CD14-positive monocyte (primary cell): ENCODE results near the gene CAMTA1. TPM values are rescaled to one million over a fixed set of nuclear protein-coding genes. Genes with fewer than 3 reads are reported as not detected.
"Not testable (repeated sequence)": the region's sequence is repeated elsewhere in the genome, so short reads cannot be mapped to it uniquely, and the experiment has no call there.

Source experiments
- DNase-seq, 3 donors: peaks; one replicate each; pipeline ENCODE4 v3.0.0-alpha.2; 2011 to 2022
- H2AFZ ChIP-seq: 2 replicates; pipeline ENCODE4 v1.6.0; 2012; ENCODE audit warnings: mild to moderate bottlenecking, low read depth, low read length, inconsistent platforms; ENCODE audit not compliant: insufficient read depth, poor library complexity, severe bottlenecking
- H3K27ac ChIP-seq, 2 donors: 1 replicate in 1 of 2; 2 replicates in 1 of 2; pipeline ENCODE4 v1.5.1; 2012 to 2013; ENCODE audit warnings: low read length in 2 of 2, control low read depth in 1 of 2, inconsistent platforms in 1 of 2, low read depth in 1 of 2, mild to moderate bottlenecking in 1 of 2
- H3K27me3 ChIP-seq, 2 donors: one replicate each; pipeline versions ENCODE4 v1.6.0 to v1.6.1; 2011 to 2013; ENCODE audit warnings: low read length in 2 of 2; ENCODE audit not compliant: control insufficient read depth in 2 of 2, insufficient read depth in 2 of 2
- H3K36me3 ChIP-seq, 2 donors: replicated peaks in 1 of 2; 1 replicate in 1 of 2; 2 replicates in 1 of 2; pipeline versions ENCODE4 v1.5.1 to v1.6.1; 2012 to 2013; ENCODE audit warnings: low read length in 2 of 2, control low read depth in 1 of 2, inconsistent platforms in 1 of 2, mild to moderate bottlenecking in 1 of 2; ENCODE audit not compliant: insufficient read depth in 2 of 2, control insufficient read depth in 1 of 2
- H3K4me1 ChIP-seq, 2 donors: 1 replicate in 1 of 2; 2 replicates in 1 of 2; pipeline versions ENCODE4 v1.5.1 to v1.6.1; 2012 to 2013; ENCODE audit warnings: low read length in 2 of 2, control low read depth in 1 of 2, inconsistent platforms in 1 of 2, mild to moderate bottlenecking in 1 of 2, moderate library complexity in 1 of 2; ENCODE audit not compliant: insufficient read depth in 2 of 2, control insufficient read depth in 1 of 2
- H3K4me2 ChIP-seq: replicated peaks from 2 replicates; pipeline ENCODE3; 2012; ENCODE audit warnings: low read length, moderate library complexity, mild to moderate bottlenecking; ENCODE audit not compliant: poor library complexity, severe bottlenecking; ENCODE audit errors: extremely low read depth
- H3K4me3 ChIP-seq, 3 experiments: fragments of 200-600 bp in 1 of 3; sonication (generic) in 1 of 3; replicated peaks in 1 of 3; 1 replicate in 2 of 3; 2 replicates in 1 of 3; pipeline ENCODE4 v1.5.1; 2011 to 2013; ENCODE audit warnings: low read length in 3 of 3, mild to moderate bottlenecking in 3 of 3, control low read depth in 2 of 3, low read depth in 2 of 3, inconsistent platforms in 1 of 3, moderate library complexity in 1 of 3
- H3K79me2 ChIP-seq: 2 replicates; pipeline ENCODE4 v1.6.0; 2012; ENCODE audit warnings: mild to moderate bottlenecking, control low read depth, inconsistent platforms, low read length, moderate library complexity; ENCODE audit not compliant: insufficient read depth
- H3K9ac ChIP-seq: 2 replicates; pipeline ENCODE4 v1.6.0; 2017; ENCODE audit warnings: low read length, mild to moderate bottlenecking; ENCODE audit not compliant: insufficient read depth, poor library complexity, severe bottlenecking
- H3K9me3 ChIP-seq, 2 donors: replicated peaks in 1 of 2; 1 replicate in 1 of 2; 2 replicates in 1 of 2; pipeline versions ENCODE4 v1.5.1 to v1.6.1; 2012 to 2013; ENCODE audit warnings: low read length in 2 of 2, control low read depth in 1 of 2; ENCODE audit not compliant: control insufficient read depth in 1 of 2, insufficient read depth in 1 of 2
- H4K20me1 ChIP-seq: 2 replicates; pipeline ENCODE4 v1.6.0; 2012; ENCODE audit warnings: mild to moderate bottlenecking, low read length, control low read depth, moderate library complexity; ENCODE audit not compliant: insufficient read depth
- H3K27ac Mint-ChIP-seq, 7 donors: one replicate each; pipeline ENCODE4 v1.8.0; 2020; ENCODE audit warnings: mild to moderate bottlenecking in 7 of 7, mixed read lengths in 7 of 7, moderate library complexity in 6 of 7, inconsistent platforms in 2 of 7
- H3K27me3 Mint-ChIP-seq, 3 donors: one replicate each; pipeline ENCODE4 v1.8.0; 2021 to 2022; ENCODE audit warnings: low read depth in 3 of 3, mild to moderate bottlenecking in 3 of 3, mixed read lengths in 3 of 3, moderate library complexity in 3 of 3, inconsistent platforms in 1 of 3
- H3K36me3 Mint-ChIP-seq, 2 donors: one replicate each; pipeline ENCODE4 v1.8.0; 2020; ENCODE audit warnings: mixed read lengths in 2 of 2, inconsistent platforms in 1 of 2, mild to moderate bottlenecking in 1 of 2
- H3K4me1 Mint-ChIP-seq: one replicate; pipeline ENCODE4 v1.8.0; 2020; ENCODE audit warnings: mild to moderate bottlenecking, mixed read lengths
- H3K4me3 Mint-ChIP-seq, 2 donors: one replicate each; pipeline ENCODE4 v1.8.0; 2020; ENCODE audit warnings: mild to moderate bottlenecking in 2 of 2, mixed read lengths in 2 of 2, moderate library complexity in 1 of 2
- H3K9me3 Mint-ChIP-seq, 7 donors: one replicate each; pipeline ENCODE4 v1.8.0; 2020 to 2022; ENCODE audit warnings: mixed read lengths in 7 of 7, mild to moderate bottlenecking in 6 of 7, moderate library complexity in 6 of 7, inconsistent platforms in 2 of 7
- CTCF ChIP-seq: fragments of 200-600 bp; IDR thresholded peaks from one replicate; pipeline ENCODE4 v1.8.0; 2022; ENCODE audit warnings: antibody characterized with exemption, mild to moderate bottlenecking
- WGBS: methylation state at CpG from one replicate; pipeline ENCODE4 v1.1.5; 2013; ENCODE audit warnings: missing lambda C conversion rate; ENCODE audit not compliant: insufficient coverage; 5-methylcytosine and 5-hydroxymethylcytosine counted together
- intact Hi-C, 2 donors: fragments of 100-400 bp; cut with micrococcal nuclease; formaldehyde crosslinking; loops; one replicate each; pipeline versions ENCODE4 v1.15.0 to v1.15.1; 2023
- polyA plus RNA-seq, 3 donors: library from polyadenylated mRNA; depleted of rRNA in 1 of 3; unstranded in 2 of 3; stranded (reverse) in 1 of 3; fragments of 300-500 nt in 2 of 3; fragments of >200 nt in 1 of 3; fragmentation: Illumina TruSeq in 2 of 3; gene quantifications; 1 replicate in 2 of 3; 2 replicates in 1 of 3; pipeline ENCODE4 v1.2.3, GENCODE V29; 2012 to 2021

Gene CAMTA1
- polyA plus RNA-seq, 3 donors, result 52.0 to 89.6 (median 78.3) TPM

DNA sequence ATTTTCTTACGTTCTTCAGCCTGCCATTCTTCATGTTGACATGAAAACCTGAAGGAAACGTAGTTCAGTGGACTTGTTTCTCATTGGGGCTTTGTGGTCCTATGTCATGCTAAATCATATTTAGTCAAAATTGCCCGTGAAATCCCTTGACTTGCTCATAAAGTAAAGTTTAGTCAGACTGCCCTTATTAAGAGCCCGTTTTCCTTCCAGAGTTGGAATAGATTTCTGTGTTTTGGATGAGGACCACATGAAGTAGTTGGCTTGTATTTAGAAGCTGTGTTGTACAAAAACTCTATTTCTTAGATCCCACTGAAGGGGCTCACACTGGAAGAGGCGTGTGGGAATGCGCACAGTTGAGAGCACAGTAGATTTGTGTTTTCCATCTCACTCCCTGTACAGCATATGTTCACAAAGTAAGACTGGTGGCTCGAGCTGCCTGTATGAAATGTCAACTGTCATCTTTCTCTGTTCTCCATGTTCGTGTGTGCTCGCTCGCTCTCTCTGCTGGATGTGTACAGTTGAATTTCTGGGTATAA lies 42.4 kb downstream of the CAMTA1 start:
- no peak for TF ChIP-seq CTCF
- no peaks in the 10 kb centered on the region for H3K27me3 ChIP-seq
- H3K4me1 ChIP-seq, result no peaks in the 10 kb centered on the region
- Mint-ChIP-seq H3K4me3 (no peak overlapping the region), H3K27me3 (no peaks in the 10 kb centered on the region), H3K36me3 (peaks cover 37 to 58% of the 10 kb centered on the region in 2 donors), H3K27ac (no peak overlapping the region), H3K4me1 (no peaks in the 10 kb centered on the region), H3K9me3 (no peaks in the 10 kb centered on the region)
- H2AFZ ChIP-seq, result no peak overlapping the region
- H3K9me3 ChIP-seq, result no peaks in the 10 kb centered on the region
- H3K4me2 ChIP-seq, result no peak overlapping the region
- no peak overlapping the region for H3K4me3 ChIP-seq
- H3K27ac ChIP-seq, result no peak overlapping the region
- intact Hi-C loops, result no loop called here
- no peak overlapping the region for H3K9ac ChIP-seq
- H3K79me2 ChIP-seq, result no peaks in the 10 kb centered on the region
- no peak for DNase-seq
- H4K20me1 ChIP-seq, result peaks cover 8% of the 10 kb centered on the region
- H3K36me3 ChIP-seq, result peaks cover 13 to 45% of the 10 kb centered on the region in 2 donors
- WGBS, result 93% methylated on average over 3 of the region's 10 CpGs

DNA sequence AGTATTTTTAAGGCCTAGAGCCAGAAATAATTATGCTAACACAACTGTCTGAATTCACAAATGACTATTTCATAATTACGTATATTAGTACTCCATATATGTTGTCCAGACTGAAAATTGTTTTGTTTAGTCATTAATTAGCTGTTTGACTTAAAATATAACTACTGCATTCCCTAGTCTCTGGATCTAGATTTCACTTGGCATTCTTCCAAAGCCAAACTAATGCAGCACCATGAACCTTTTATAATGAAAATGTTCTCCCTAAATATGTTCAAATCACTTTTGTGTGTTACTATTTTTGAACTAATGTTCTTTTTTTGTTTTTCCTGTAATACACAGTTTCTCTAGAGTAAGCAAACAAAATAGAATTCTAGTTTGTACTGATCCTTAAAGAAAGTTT lies 46.1 kb downstream of the CAMTA1 start:
- WGBS, result no CpG with 5 or more reads among the region's 1 CpG
- Mint-ChIP-seq H3K36me3 (peaks cover 46 to 60% of the 10 kb centered on the region in 2 donors), H3K9me3 (no peaks in the 10 kb centered on the region), H3K27me3 (peaks cover 0 to 1% (median 0%) of the 10 kb centered on the region in 3 donors), H3K4me3 (no peak overlapping the region), H3K27ac (no peak overlapping the region), H3K4me1 (peaks cover 5% of the 10 kb centered on the region)
- DNase-seq, result no peak
- Histone ChIP-seq H3K27ac (no peak overlapping the region), H3K4me2 (no peak overlapping the region), H3K4me1 (no peaks in the 10 kb centered on the region), H4K20me1 (peaks cover 10% of the 10 kb centered on the region), H3K4me3 (no peak overlapping the region), H3K36me3 (peaks cover 7 to 53% of the 10 kb centered on the region in 2 donors), H3K79me2 (peaks cover 4% of the 10 kb centered on the region), H3K9ac (no peak overlapping the region), H3K9me3 (no peaks in the 10 kb centered on the region), H2AFZ (no peak overlapping the region), H3K27me3 (no peaks in the 10 kb centered on the region)
- intact Hi-C loops, result no loop called here
- TF ChIP-seq CTCF, result no peak

- H3K4me3 ChIP-seq, H3K4me1 Mint-ChIP-seq, H4K20me1 ChIP-seq, H3K27ac ChIP-seq, H3K27ac Mint-ChIP-seq, H2AFZ ChIP-seq, intact Hi-C loops, H3K9me3 ChIP-seq, H3K79me2 ChIP-seq, H3K9me3 Mint-ChIP-seq, H3K27me3 Mint-ChIP-seq, H3K9ac ChIP-seq, H3K27me3 ChIP-seq, DNase-seq, H3K4me2 ChIP-seq, H3K4me1 ChIP-seq, H3K4me3 Mint-ChIP-seq: not testable (repeated sequence)
- 100% methylated on average over 2 of the region's 2 CpGs for WGBS
- H3K36me3 Mint-ChIP-seq, result peaks cover 50 to 65% of the 10 kb centered on the region in 2 donors
- H3K36me3 ChIP-seq, result peaks cover 4 to 51% of the 10 kb centered on the region in 2 donors
Observed at GRCh38 chr1:6832006-6832405, 46.8 kb downstream of the CAMTA1 start.
